Esophagus (tissue), 2 donors: ENCODE results near the gene EML2. TPM values are rescaled to one million over a fixed set of nuclear protein-coding genes. Genes with fewer than 3 reads are reported as not detected.
"Not testable (repeated sequence)": the region's sequence is repeated elsewhere in the genome, so short reads cannot be mapped to it uniquely, and the experiment has no call there.

Experiments
- H3K27ac ChIP-seq, 2 donors: one replicate each; pipeline ENCODE4 v1.5.1; 2013; ENCODE audit warnings: low read depth in 2 of 2, mild to moderate bottlenecking in 2 of 2, inconsistent platforms in 1 of 2, low read length in 1 of 2, moderate library complexity in 1 of 2
- H3K27me3 ChIP-seq, 2 donors: one replicate each; pipeline ENCODE4 v1.6.1; 2013; ENCODE audit warnings: low read length in 2 of 2, control low read depth in 1 of 2, mild to moderate bottlenecking in 1 of 2; ENCODE audit not compliant: insufficient read depth in 2 of 2, control insufficient read depth in 1 of 2
- H3K36me3 ChIP-seq, 2 donors: one replicate each; pipeline ENCODE4 v1.6.1; 2013; ENCODE audit warnings: low read length in 1 of 2; ENCODE audit not compliant: control insufficient read depth in 2 of 2, insufficient read depth in 2 of 2
- H3K4me1 ChIP-seq, 2 donors: one replicate each; pipeline ENCODE4 v1.6.1; 2013; ENCODE audit warnings: low read length in 1 of 2; ENCODE audit not compliant: control insufficient read depth in 2 of 2, insufficient read depth in 2 of 2
- H3K4me3 ChIP-seq, 2 donors: one replicate each; pipeline ENCODE4 v1.5.1; 2013; ENCODE audit warnings: low read length in 2 of 2, mild to moderate bottlenecking in 2 of 2, low read depth in 1 of 2, moderate library complexity in 1 of 2
- H3K9me3 ChIP-seq, 2 donors: one replicate each; pipeline ENCODE4 v1.6.1; 2013; ENCODE audit warnings: mild to moderate bottlenecking in 2 of 2, low read depth in 1 of 2, low read length in 1 of 2, moderate library complexity in 1 of 2; ENCODE audit not compliant: control insufficient read depth in 2 of 2, insufficient read depth in 1 of 2
- WGBS, 2 donors: extraction: QIAGEN DNeasy Blood & Tissue Kit; methylation state at CpG; one replicate each; pipeline ENCODE4 v1.1.7; 2013; 5-methylcytosine and 5-hydroxymethylcytosine counted together
- polyA plus RNA-seq, 2 donors: library from polyadenylated mRNA; stranded (reverse); fragments of 200-250 nt; gene quantifications; one replicate each; pipeline ENCODE4 v1.2.3, GENCODE V29; 2013
- donor health status: healthy with polysubstance abuse.
- donor health status: Bipolar disorder and iron deficiency.

Gene EML2
- polyA plus RNA-seq, 2 donors, result 55.3 to 56.5 TPM

DNA sequence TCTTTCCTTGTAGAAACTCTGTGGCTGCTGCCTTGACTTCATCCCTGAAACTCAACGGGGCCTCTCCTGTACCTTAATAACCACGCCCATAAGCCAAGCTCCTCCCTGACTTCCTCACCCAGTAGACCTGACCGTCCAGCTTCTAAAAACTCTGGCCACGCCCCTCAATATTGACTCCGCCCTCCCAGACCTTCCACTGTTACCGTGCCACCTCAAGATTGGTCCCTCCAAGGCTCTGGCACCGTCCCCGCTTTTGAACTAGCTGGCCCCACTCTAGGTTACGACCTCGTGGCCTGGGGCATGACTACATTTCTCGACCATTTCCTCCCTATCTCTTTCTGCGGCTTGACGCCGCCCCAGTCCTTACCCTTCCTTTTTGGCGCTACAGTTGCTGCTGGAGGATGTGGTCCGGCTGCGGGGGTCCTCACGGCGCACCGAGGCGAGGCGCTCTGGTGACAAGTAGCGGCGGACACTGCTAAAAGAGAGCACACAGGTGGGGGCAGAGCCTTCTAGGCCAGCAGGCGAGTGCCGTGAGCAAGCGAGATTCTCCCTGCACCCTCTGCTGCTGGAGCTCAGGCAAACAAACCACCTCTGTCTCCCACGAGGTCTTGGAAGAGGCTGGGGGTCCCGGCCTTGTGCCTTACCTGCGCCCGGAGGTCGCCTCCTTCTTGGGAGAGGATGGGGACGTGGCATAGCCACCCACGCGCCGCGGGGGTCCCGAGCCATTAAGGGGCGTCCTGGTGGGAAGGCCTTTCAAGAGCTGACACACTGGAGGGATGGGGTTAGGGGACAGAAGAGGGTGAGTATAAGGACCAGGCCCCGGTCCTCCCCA is 2.3 kb upstream of the EML2 start:
- H3K27ac ChIP-seq, result peak overlapping the region; percentile 91 to 93
- H3K27me3 ChIP-seq, result peaks cover 0 to 3% of the 10 kb centered on the region in 2 donors
- no peaks in the 10 kb centered on the region for H3K9me3 ChIP-seq
- no peaks in the 10 kb centered on the region for H3K36me3 ChIP-seq
- H3K4me1 ChIP-seq, result peaks cover 8 to 16% of the 10 kb centered on the region in 2 donors
- 4% methylated on average over 40 of the region's 40 CpGs for WGBS, 2 donors
- peak overlapping the region; percentile 9 to 41 for H3K4me3 ChIP-seq

DNA sequence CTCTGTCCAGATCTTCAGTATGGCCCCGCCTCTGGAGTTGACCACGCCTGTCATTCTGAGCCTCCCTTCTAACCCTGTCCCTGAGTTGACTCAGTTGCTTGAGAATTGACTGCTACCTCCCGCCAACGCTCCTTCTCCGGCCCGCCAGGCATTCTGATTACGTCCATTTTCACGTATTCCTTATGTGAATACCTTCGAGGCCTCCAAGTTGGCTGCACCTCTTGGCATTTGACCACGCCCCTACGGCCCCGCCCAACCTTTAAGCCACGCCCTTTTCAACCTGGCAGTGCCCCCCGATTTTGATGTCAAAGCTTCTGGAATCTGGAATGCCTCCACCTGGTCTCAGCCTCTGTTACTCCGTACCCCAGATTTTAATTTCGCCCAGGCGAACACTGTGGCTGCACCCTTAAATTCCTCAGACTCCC is 1.7 kb upstream of the EML2 start:
- peaks cover 6 to 12% of the 10 kb centered on the region in 2 donors for H3K4me1 ChIP-seq
- no peaks in the 10 kb centered on the region for H3K9me3 ChIP-seq
- no peak overlapping the region for H3K4me3 ChIP-seq
- peak overlapping the region; percentile 91 to 93 for H3K27ac ChIP-seq
- H3K27me3 ChIP-seq, result peaks cover 0 to 3% of the 10 kb centered on the region in 2 donors
- H3K36me3 ChIP-seq, result no peaks in the 10 kb centered on the region
- 46 to 51% methylated on average over 17 of the region's 17 CpGs for WGBS, 2 donors

DNA sequence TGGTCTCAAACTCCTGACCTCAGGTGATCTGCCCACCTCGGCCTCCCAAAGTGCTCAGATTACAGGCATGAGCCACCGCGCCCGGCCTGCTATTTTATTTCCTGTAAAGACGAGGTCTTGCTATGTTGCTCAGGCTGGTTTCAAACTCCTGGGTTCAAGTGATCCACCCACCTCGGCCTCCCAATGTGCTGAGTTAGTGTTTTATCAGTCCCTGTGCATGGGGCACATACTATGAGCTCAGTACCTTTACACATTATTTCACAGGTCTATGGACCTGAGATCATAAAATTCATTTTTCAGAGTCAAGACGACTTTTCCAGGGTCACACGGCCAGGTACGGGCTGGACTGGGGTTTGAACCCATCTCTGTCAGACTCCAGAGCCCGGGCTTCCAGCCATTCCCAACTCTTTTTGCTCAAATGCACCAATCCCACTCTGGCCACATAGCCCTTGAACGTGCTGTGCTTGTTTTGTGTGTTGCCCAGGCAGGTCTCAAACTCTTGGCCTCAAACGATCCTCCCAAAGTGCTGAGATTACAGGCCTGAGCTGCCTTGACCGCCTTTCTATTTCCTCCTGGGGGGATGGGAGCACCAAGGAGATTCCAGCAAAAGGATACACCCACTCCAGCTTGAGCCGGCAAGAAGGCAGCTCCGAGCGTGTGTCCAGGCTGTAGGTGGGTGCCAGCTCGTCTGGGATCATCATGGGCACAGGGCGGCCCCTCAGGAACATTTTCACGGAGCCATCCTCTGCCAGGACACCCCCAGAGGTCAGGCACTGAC is 1.1 kb downstream of the EML2 start:
- peaks cover 3 to 10% of the 10 kb centered on the region in 2 donors for H3K4me1 ChIP-seq
- peak overlapping the region; percentile 54 to 56 for H3K27ac ChIP-seq
- H3K36me3 ChIP-seq, result no peaks in the 10 kb centered on the region
- WGBS, 2 donors, result 54 to 57% methylated on average over 19 of the region's 19 CpGs
- H3K4me3 ChIP-seq, result peak overlapping the region; percentile 64 to 66
- H3K9me3 ChIP-seq, result no peaks in the 10 kb centered on the region
- no peaks in the 10 kb centered on the region for H3K27me3 ChIP-seq

DNA sequence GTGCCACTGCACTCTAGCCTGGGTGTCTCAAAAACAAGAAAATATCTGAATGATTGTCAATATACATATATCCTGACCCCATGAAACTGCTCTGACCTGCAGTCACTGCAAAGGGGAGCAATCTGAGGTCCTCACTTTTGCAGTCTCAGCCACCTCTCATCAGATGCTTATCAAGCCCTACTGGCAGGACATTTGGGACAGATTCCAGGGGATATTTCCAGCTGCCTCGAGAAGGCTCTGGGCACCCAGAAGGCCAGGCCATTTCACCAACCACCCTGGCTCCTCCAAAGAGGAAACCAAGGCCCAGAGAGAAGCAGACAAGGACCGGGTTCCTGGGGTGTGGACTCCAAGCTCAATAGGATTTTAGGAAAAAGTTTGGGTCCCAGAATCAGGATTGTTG is 2.3 kb downstream of the EML2 start:
- Histone ChIP-seq H3K27ac (no peak overlapping the region), H3K4me3 (no peak overlapping the region), H3K9me3 (no peaks in the 10 kb centered on the region), H3K4me1 (peaks cover 3 to 10% of the 10 kb centered on the region in 2 donors), H3K36me3 (no peaks in the 10 kb centered on the region), H3K27me3 (no peaks in the 10 kb centered on the region)
- 65 to 70% methylated on average over 2 of the region's 2 CpGs for WGBS, 2 donors

DNA sequence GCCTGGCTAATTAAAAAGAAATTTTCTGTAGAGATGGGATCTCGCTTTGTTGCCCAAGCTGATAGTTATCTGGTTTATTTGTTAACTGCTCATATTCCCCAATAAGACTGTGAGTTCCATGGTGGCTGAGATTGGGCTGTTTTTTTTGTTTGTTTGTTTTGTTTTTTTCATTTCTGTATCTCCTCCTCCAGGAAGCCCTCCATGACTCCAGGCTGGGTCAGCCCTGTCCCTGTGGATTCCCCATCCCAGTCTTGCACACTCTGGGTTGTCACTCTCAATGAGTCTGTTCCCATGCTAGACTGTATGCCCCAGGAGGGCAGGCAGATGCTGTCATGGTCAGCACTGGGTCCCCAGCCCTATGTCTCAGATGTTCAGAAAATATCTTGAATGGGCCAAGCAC is 2.9 kb downstream of the EML2 start:
- WGBS, 2 donors, result 93 to 95% methylated on average over 1 of the region's 1 CpG
- H3K9me3 ChIP-seq, result no peaks in the 10 kb centered on the region
- no peaks in the 10 kb centered on the region for H3K36me3 ChIP-seq
- H3K4me1 ChIP-seq, result peaks cover 3 to 5% of the 10 kb centered on the region in 2 donors
- no peaks in the 10 kb centered on the region for H3K27me3 ChIP-seq
- no peak overlapping the region for H3K27ac ChIP-seq
- no peak overlapping the region for H3K4me3 ChIP-seq

DNA sequence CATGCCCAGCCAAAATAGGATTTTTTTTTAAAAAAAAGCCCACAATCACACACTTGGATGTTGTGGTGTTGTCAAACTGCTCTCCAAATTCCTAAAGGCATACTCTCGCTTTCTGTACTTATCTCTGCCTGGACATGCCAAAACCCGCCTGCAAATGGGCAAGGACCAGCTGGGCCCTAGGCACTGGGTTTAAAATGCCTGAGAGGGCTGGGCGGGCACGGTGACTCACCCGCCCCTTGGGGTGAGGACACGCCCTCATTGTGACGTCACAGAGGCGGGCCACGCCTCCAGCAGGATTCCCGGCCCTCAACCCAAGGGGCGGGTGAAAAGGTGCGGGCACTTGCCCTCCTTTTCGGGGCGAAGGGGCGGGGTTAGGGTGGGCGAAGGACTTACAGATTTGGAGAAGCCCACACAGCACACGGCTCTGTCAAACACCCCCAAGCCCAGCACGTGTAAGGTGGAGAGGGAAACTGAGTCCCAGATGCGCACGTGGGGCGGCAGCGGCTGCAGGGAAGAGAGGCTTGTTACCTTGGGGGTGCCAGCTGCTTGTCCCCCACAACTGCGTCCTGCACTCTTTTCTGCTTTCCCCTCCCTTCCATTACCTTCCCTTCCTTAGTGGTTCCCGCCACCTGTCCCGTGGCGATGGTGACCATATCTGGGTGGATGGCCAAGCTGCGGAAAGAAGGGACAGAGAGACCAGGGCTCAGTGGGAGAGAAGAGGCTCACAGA is 6.6 kb downstream of the EML2 start:
- Histone ChIP-seq H3K4me3 (no peak overlapping the region), H3K36me3 (peaks cover 0 to 5% of the 10 kb centered on the region in 2 donors), H3K27me3 (no peaks in the 10 kb centered on the region), H3K9me3 (no peaks in the 10 kb centered on the region), H3K27ac (peak overlapping the region; percentile 86 to 92), H3K4me1 (peaks cover 0 to 6% of the 10 kb centered on the region in 2 donors)
- WGBS, 2 donors, result 45 to 50% methylated on average over 27 of the region's 27 CpGs

DNA sequence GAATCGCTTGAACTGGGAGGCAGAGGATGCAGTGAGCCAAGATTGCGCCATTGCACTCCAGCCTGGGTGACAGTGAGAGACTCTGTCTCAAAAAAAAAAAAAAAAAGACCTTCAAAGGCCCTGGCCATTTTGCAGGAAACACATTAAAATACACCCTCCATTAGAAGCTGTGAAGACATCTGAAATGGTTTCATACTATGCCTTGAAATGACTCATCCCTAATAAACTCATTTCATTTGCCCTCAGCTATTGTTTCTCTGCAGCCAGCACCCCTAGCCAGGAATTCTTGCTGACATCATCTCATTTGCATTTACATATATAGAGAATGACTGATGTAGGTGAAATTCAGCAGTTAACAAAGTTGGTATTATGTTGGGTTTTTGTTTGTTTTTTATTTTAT is 8.7 kb downstream of the EML2 start:
- H3K9me3 ChIP-seq, result no peaks in the 10 kb centered on the region
- WGBS, 2 donors, result 77 to 78% methylated on average over 2 of the region's 2 CpGs
- H3K4me1 ChIP-seq, result peaks cover 0 to 6% of the 10 kb centered on the region in 2 donors
- H3K4me3 ChIP-seq, result no peak overlapping the region
- H3K27me3 ChIP-seq, result no peaks in the 10 kb centered on the region
- peak overlapping the region in 1 of 2 donors; percentile 13 for H3K27ac ChIP-seq
- peaks cover 0 to 9% of the 10 kb centered on the region in 2 donors for H3K36me3 ChIP-seq

- Histone ChIP-seq H3K27ac (peak overlapping the region in 1 of 2 donors; percentile 42), H3K36me3 (peaks cover 0 to 13% of the 10 kb centered on the region in 2 donors), H3K27me3 (no peaks in the 10 kb centered on the region), H3K4me3 (no peak overlapping the region), H3K9me3 (no peaks in the 10 kb centered on the region), H3K4me1 (peaks cover 0 to 6% of the 10 kb centered on the region in 2 donors)
- WGBS, 2 donors, result 88 to 89% methylated on average over 4 of the region's 4 CpGs
Measured at GRCh38 chr19:45629704-45630103, 9.5 kb downstream of the EML2 start.

GRCh38 chr19:45628219-45628618 is 11.0 kb downstream of the EML2 start:
- WGBS, 2 donors, result 96 to 97% methylated on average over 7 of the region's 7 CpGs
- H3K27me3 ChIP-seq, H3K27ac ChIP-seq, H3K4me3 ChIP-seq, H3K4me1 ChIP-seq, H3K9me3 ChIP-seq: not testable (repeated sequence)
- peaks cover 0 to 18% of the 10 kb centered on the region in 2 donors for H3K36me3 ChIP-seq
